Measurements from ENCODE around the gene NINJ1.

Gene NINJ1

GRCh38 chr9:93143830-93144530 lies 9.9 kb upstream of the NINJ1 start:
- Histone ChIP-seq H4K8ac (ENCODE audit: low read depth, low read length) (no peak overlapping the region), H3K4me3 (ENCODE audit: low read depth, low read length) (no peak overlapping the region), H3K27ac (ENCODE audit: low read depth, low read length) (no peak overlapping the region), H4K12ac (ENCODE audit: low read depth, low read length) (no peak overlapping the region), H2AFZ (ENCODE audit: insufficient read depth, low read length, poor library complexity) (no peak overlapping the region), H3K36me3 (ENCODE audit: control insufficient read depth in 1 of 2, insufficient read depth in 2 of 2, low read length in 2 of 2) (no peaks in the 10 kb centered on the region), H3K4me1 (ENCODE audit: control insufficient read depth in 1 of 2, insufficient read depth in 2 of 2, low read length in 2 of 2) (peaks cover 0 to 4% of the 10 kb centered on the region in 2 experiments), H3K14ac (ENCODE audit: low read length) (no peak overlapping the region), H3K79me1 (ENCODE audit: low read length) (no peaks in the 10 kb centered on the region), H3K4me2 (ENCODE audit: low read length) (no peak overlapping the region), H3K27me3 (ENCODE audit: insufficient read depth, low read length) (no peaks in the 10 kb centered on the region), H3K9me3 (ENCODE audit: insufficient read depth, low read depth, low read length) (peaks cover 5% of the 10 kb centered on the region), H2AK5ac (ENCODE audit: low read length) (no peak overlapping the region), H3K9ac (ENCODE audit: low read length) (no peak overlapping the region), H4K91ac (ENCODE audit: low read depth, low read length) (no peak overlapping the region), H3K4ac (ENCODE audit: low read depth, low read length) (no peak overlapping the region), H2BK5ac (ENCODE audit: low read depth, low read length, poor library complexity) (no peak overlapping the region), H3K23ac (ENCODE audit: low read length) (no peak overlapping the region), H2BK120ac (ENCODE audit: insufficient read depth, low read length, poor library complexity) (no peak overlapping the region), H3K79me2 (ENCODE audit: control insufficient read depth, insufficient read depth, low read length, poor library complexity) (no peaks in the 10 kb centered on the region), H2BK12ac (ENCODE audit: low read length) (no peak overlapping the region), H3K18ac (ENCODE audit: low read length) (no peak overlapping the region)
- WGBS (ENCODE audit: extremely low coverage, insufficient coverage, insufficient read length), result no CpG with 5 or more reads among the region's 15 CpGs
- no peak for DNase-seq

- H3K4me2 ChIP-seq (ENCODE audit: low read length), result no peak overlapping the region
These were observed 7.9 kb upstream of the NINJ1 start for GRCh38 chr9:93141771-93142483.

DNA sequence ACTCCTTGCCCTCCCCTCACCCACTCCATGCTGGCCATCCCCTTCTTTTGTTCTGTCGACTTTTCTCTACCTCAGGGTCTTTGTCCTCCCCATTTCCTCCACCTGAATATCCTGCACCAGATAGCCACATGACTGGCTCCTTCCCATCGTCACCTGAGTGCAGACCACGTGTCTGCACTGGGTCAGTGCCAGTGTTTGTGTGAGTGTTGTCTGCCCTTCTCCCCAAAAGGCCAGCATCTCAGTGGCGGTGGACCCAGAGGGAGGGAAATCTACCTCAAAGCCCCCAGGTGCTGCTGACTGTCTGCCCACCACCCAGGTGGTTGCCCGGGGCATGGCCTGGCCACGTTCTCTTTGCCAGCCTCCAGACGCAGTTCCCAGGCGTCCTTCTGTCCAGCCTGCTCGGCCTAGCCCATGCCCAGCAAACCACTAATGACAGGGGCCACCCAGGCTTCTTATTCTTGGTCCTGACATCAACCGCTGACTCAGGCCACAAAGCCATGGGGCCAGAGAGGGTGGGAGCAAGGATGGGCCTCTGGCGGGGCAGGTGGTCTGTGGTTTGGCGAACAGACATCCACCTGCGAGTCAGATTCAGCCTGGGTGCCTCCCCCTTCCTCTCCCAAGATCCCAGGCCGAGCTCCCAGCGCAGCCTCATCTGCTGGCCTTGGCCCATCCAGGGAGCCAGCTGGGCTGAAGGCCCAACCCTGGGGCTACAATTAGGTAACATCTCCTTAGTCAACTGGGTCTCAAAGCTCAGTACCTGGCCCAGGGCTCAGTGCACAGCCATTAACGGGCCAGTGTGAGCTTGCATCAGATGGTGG lies 5.5 kb upstream of the NINJ1 start:
- WGBS (ENCODE audit: extremely low coverage, insufficient coverage, insufficient read length), result no CpG with 5 or more reads among the region's 16 CpGs
- no peak overlapping the region for H2AFZ ChIP-seq (ENCODE audit: insufficient read depth, low read length, poor library complexity)
- H4K8ac ChIP-seq (ENCODE audit: low read depth, low read length), result no peak overlapping the region
- no peak overlapping the region for H3K14ac ChIP-seq (ENCODE audit: low read length)
- no peak overlapping the region for H3K9ac ChIP-seq (ENCODE audit: low read length)
- peak; percentile 40 to 54 for DNase-seq
- peaks cover 1% of the 10 kb centered on the region for H3K79me1 ChIP-seq (ENCODE audit: low read length)
- H4K91ac ChIP-seq (ENCODE audit: low read depth, low read length), result no peak overlapping the region
- no peak overlapping the region for H2BK5ac ChIP-seq (ENCODE audit: low read depth, low read length, poor library complexity)
- H2AK5ac ChIP-seq (ENCODE audit: low read length), result no peak overlapping the region
- H3K27ac ChIP-seq (ENCODE audit: low read depth, low read length), result no peak overlapping the region
- no peak overlapping the region for H3K4me2 ChIP-seq (ENCODE audit: low read length)
- no peak overlapping the region for H4K12ac ChIP-seq (ENCODE audit: low read depth, low read length)
- H3K4me3 ChIP-seq (ENCODE audit: low read depth, low read length), result no peak overlapping the region
- no peak overlapping the region for H3K18ac ChIP-seq (ENCODE audit: low read length)
- peaks cover 0 to 6% of the 10 kb centered on the region in 2 experiments for H3K4me1 ChIP-seq (ENCODE audit: control insufficient read depth in 1 of 2, insufficient read depth in 2 of 2, low read length in 2 of 2)
- H3K23ac ChIP-seq (ENCODE audit: low read length), result no peak overlapping the region
- H3K9me3 ChIP-seq (ENCODE audit: insufficient read depth, low read depth, low read length), result peaks cover 2% of the 10 kb centered on the region
- H3K36me3 ChIP-seq (ENCODE audit: control insufficient read depth in 1 of 2, insufficient read depth in 2 of 2, low read length in 2 of 2), result no peaks in the 10 kb centered on the region
- no peak overlapping the region for H2BK120ac ChIP-seq (ENCODE audit: insufficient read depth, low read length, poor library complexity)
- no peak overlapping the region for H3K4ac ChIP-seq (ENCODE audit: low read depth, low read length)
- no peaks in the 10 kb centered on the region for H3K79me2 ChIP-seq (ENCODE audit: control insufficient read depth, insufficient read depth, low read length, poor library complexity)
- no peak overlapping the region for H2BK12ac ChIP-seq (ENCODE audit: low read length)
- no peaks in the 10 kb centered on the region for H3K27me3 ChIP-seq (ENCODE audit: insufficient read depth, low read length)

More at GRCh38 chr9:93141771-93142483, 7.9 kb upstream of the NINJ1 start:
- H3K4ac ChIP-seq (ENCODE audit: low read depth, low read length), result no peak overlapping the region
- no peaks in the 10 kb centered on the region for H3K79me1 ChIP-seq (ENCODE audit: low read length)
- no peak overlapping the region for H2BK5ac ChIP-seq (ENCODE audit: low read depth, low read length, poor library complexity)
- H2BK12ac ChIP-seq (ENCODE audit: low read length), result no peak overlapping the region
- H3K27ac ChIP-seq (ENCODE audit: low read depth, low read length), result no peak overlapping the region
- no peak overlapping the region for H4K91ac ChIP-seq (ENCODE audit: low read depth, low read length)
- H3K9ac ChIP-seq (ENCODE audit: low read length), result no peak overlapping the region
- peaks cover 0 to 4% of the 10 kb centered on the region in 2 experiments for H3K4me1 ChIP-seq (ENCODE audit: control insufficient read depth in 1 of 2, insufficient read depth in 2 of 2, low read length in 2 of 2)
- no peak overlapping the region for H3K23ac ChIP-seq (ENCODE audit: low read length)
- no peaks in the 10 kb centered on the region for H3K79me2 ChIP-seq (ENCODE audit: control insufficient read depth, insufficient read depth, low read length, poor library complexity)
- no peak overlapping the region for H2AFZ ChIP-seq (ENCODE audit: insufficient read depth, low read length, poor library complexity)
- H3K9me3 ChIP-seq (ENCODE audit: insufficient read depth, low read depth, low read length), result peaks cover 2% of the 10 kb centered on the region
- no peaks in the 10 kb centered on the region for H3K27me3 ChIP-seq (ENCODE audit: insufficient read depth, low read length)
- no peak for DNase-seq
- H3K18ac ChIP-seq (ENCODE audit: low read length), result no peak overlapping the region
- no CpG with 5 or more reads among the region's 8 CpGs for WGBS (ENCODE audit: extremely low coverage, insufficient coverage, insufficient read length)
- H3K4me3 ChIP-seq (ENCODE audit: low read depth, low read length), result no peak overlapping the region
- no peak overlapping the region for H4K12ac ChIP-seq (ENCODE audit: low read depth, low read length)
- H3K36me3 ChIP-seq (ENCODE audit: control insufficient read depth in 1 of 2, insufficient read depth in 2 of 2, low read length in 2 of 2), result no peaks in the 10 kb centered on the region
- no peak overlapping the region for H2AK5ac ChIP-seq (ENCODE audit: low read length)
- no peak overlapping the region for H4K8ac ChIP-seq (ENCODE audit: low read depth, low read length)
- no peak overlapping the region for H3K14ac ChIP-seq (ENCODE audit: low read length)
- no peak overlapping the region for H2BK120ac ChIP-seq (ENCODE audit: insufficient read depth, low read length, poor library complexity)

DNA sequence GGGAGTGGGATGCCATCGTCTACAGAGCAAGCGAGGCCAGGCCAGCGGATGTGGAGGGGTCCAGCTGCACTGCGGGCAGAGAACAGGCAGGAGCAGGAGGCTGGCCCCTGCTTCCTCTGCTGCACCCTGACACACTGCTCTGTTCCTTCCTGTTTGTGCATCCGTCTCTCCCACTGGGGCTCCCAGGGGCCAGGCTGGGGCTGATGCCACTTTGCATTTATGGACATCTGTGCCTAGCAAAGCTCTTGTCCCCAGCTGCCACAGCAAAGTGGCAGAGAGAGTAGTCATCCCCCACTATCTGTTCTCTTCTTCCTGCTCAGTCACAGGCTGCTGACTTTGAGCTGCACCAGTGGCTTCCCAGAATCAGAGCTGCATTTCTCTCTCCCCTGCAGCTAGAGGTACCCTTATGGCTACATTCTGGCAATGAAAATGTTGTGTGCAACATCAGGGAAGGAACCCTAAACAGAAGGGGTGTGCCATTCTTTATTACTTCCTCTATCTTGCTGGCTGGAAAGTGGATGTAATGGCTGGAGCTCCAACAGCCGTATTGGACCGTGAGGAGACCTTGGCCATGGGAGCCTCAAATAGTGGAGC lies 4.2 kb upstream of the NINJ1 start:
- no peak overlapping the region for H2AK5ac ChIP-seq (ENCODE audit: low read length)
- H3K9me3 ChIP-seq (ENCODE audit: insufficient read depth, low read depth, low read length), result peaks cover 2% of the 10 kb centered on the region
- H2BK12ac ChIP-seq (ENCODE audit: low read length), result no peak overlapping the region
- peaks cover 2 to 5% of the 10 kb centered on the region in 2 experiments for H3K4me1 ChIP-seq (ENCODE audit: control insufficient read depth in 1 of 2, insufficient read depth in 2 of 2, low read length in 2 of 2)
- no peaks in the 10 kb centered on the region for H3K27me3 ChIP-seq (ENCODE audit: insufficient read depth, low read length)
- no peak overlapping the region for H3K9ac ChIP-seq (ENCODE audit: low read length)
- H2BK5ac ChIP-seq (ENCODE audit: low read depth, low read length, poor library complexity), result no peak overlapping the region
- peaks cover 7% of the 10 kb centered on the region for H3K79me2 ChIP-seq (ENCODE audit: control insufficient read depth, insufficient read depth, low read length, poor library complexity)
- no CpG with 5 or more reads among the region's 7 CpGs for WGBS (ENCODE audit: extremely low coverage, insufficient coverage, insufficient read length)
- no peaks in the 10 kb centered on the region for H3K36me3 ChIP-seq (ENCODE audit: control insufficient read depth in 1 of 2, insufficient read depth in 2 of 2, low read length in 2 of 2)
- no peak overlapping the region for H4K91ac ChIP-seq (ENCODE audit: low read depth, low read length)
- no peak overlapping the region for H3K27ac ChIP-seq (ENCODE audit: low read depth, low read length)
- H3K4me2 ChIP-seq (ENCODE audit: low read length), result no peak overlapping the region
- no peak overlapping the region for H2AFZ ChIP-seq (ENCODE audit: insufficient read depth, low read length, poor library complexity)
- no peak overlapping the region for H2BK120ac ChIP-seq (ENCODE audit: insufficient read depth, low read length, poor library complexity)
- no peak overlapping the region for H4K12ac ChIP-seq (ENCODE audit: low read depth, low read length)
- no peak for DNase-seq
- no peak overlapping the region for H3K4me3 ChIP-seq (ENCODE audit: low read depth, low read length)
- H3K14ac ChIP-seq (ENCODE audit: low read length), result no peak overlapping the region
- H3K18ac ChIP-seq (ENCODE audit: low read length), result no peak overlapping the region
- no peak overlapping the region for H4K8ac ChIP-seq (ENCODE audit: low read depth, low read length)
- no peak overlapping the region for H3K23ac ChIP-seq (ENCODE audit: low read length)
- H3K79me1 ChIP-seq (ENCODE audit: low read length), result peaks cover 8% of the 10 kb centered on the region
- no peak overlapping the region for H3K4ac ChIP-seq (ENCODE audit: low read depth, low read length)
